ENCODE data around the gene PDE8B. TPM values are rescaled to one million over a fixed set of nuclear protein-coding genes. Genes with fewer than 3 reads are reported as not detected.

PDE8B gene
- total RNA-seq, 4 donors from 2014 or later = 0.79 to 2.7 (median 1.4) TPM; not detected in 1

- H3K4me1 ChIP-seq = no peaks in the 10 kb centered on the region
- intact Hi-C loops (cut with DNase I) = no loop called here
- TF ChIP-seq CTCF (IDR thresholded peaks at IDR 0.05) (no peak), POLR2A (IDR thresholded peaks at IDR 0.05) (no peak)
- H3K27ac ChIP-seq = no peak overlapping the region
- no peak overlapping the region for H3K4me3 ChIP-seq
- no peak for DNase-seq
- 71 to 88% methylated on average over 4 to 5 of the region's 5 CpGs for WGBS, 2 donors
- H3K9me3 ChIP-seq = no peaks in the 10 kb centered on the region
- no peaks in the 10 kb centered on the region for H3K36me3 ChIP-seq
- peaks cover 0 to 7% (median 0%) of the 10 kb centered on the region in 4 donors for H3K27me3 ChIP-seq
Measured at GRCh38 chr5:77326986-77327734, 116.7 kb downstream of the PDE8B start.

GRCh38 chr5:77328930-77329647, 118.6 kb downstream of the PDE8B start:
- no peaks in the 10 kb centered on the region for H3K36me3 ChIP-seq
- peaks cover 0 to 7% (median 0%) of the 10 kb centered on the region in 4 donors for H3K27me3 ChIP-seq
- no peak overlapping the region for H3K4me3 ChIP-seq
- intact Hi-C loops (cut with DNase I) = no loop called here
- TF ChIP-seq POLR2A (IDR thresholded peaks at IDR 0.05) = no peak
- TF ChIP-seq CTCF (IDR thresholded peaks at IDR 0.05) = no peak
- DNase-seq = no peak
- H3K4me1 ChIP-seq = no peaks in the 10 kb centered on the region
- 88 to 92% methylated on average over 10 of the region's 10 CpGs for WGBS, 2 donors
- no peaks in the 10 kb centered on the region for H3K9me3 ChIP-seq
- H3K27ac ChIP-seq = no peak overlapping the region

- H3K27me3 ChIP-seq = peaks cover 0 to 7% (median 0%) of the 10 kb centered on the region in 4 donors
- H3K4me1 ChIP-seq = no peaks in the 10 kb centered on the region
- no peak overlapping the region for H3K4me3 ChIP-seq
- intact Hi-C loops (cut with DNase I) = no loop called here
- WGBS, 2 donors = 71 to 78% methylated on average over 3 of the region's 3 CpGs
- H3K27ac ChIP-seq = no peak overlapping the region
- no peak for DNase-seq
- H3K9me3 ChIP-seq = no peaks in the 10 kb centered on the region
- TF ChIP-seq CTCF (IDR thresholded peaks at IDR 0.05) = no peak
- H3K36me3 ChIP-seq = no peaks in the 10 kb centered on the region
Measured at GRCh38 chr5:77329664-77330430, 119.4 kb downstream of the PDE8B start.

GRCh38 chr5:77333036-77333435, 122.6 kb downstream of the PDE8B start:
- H3K27ac ChIP-seq = no peak overlapping the region
- H3K9me3 ChIP-seq = no peaks in the 10 kb centered on the region
- TF ChIP-seq POLR2A (IDR thresholded peaks at IDR 0.05) (no peak), CTCF (IDR thresholded peaks at IDR 0.05) (no peak)
- H3K27me3 ChIP-seq = peaks cover 0 to 7% (median 0%) of the 10 kb centered on the region in 4 donors
- WGBS, 2 donors = 81 to 93% methylated on average over 4 of the region's 4 CpGs
- no peak for DNase-seq
- no peaks in the 10 kb centered on the region for H3K36me3 ChIP-seq
- intact Hi-C loops (cut with DNase I) = no loop called here
- no peaks in the 10 kb centered on the region for H3K4me1 ChIP-seq
- no peak overlapping the region for H3K4me3 ChIP-seq

Data from esophagus squamous epithelium (tissue), 5 donors.